ENCODE measurements around the gene CALM3. TPM values are rescaled to one million over a fixed set of nuclear protein-coding genes. Genes with fewer than 3 reads are reported as not detected.
"Not testable (repeated sequence)": the region's sequence is repeated elsewhere in the genome, so short reads cannot be mapped to it uniquely, and the experiment has no call there.

CALM3 gene
- total and polyA plus RNA-seq, 8 donors, result 178 to 478 (median 351) TPM

DNA sequence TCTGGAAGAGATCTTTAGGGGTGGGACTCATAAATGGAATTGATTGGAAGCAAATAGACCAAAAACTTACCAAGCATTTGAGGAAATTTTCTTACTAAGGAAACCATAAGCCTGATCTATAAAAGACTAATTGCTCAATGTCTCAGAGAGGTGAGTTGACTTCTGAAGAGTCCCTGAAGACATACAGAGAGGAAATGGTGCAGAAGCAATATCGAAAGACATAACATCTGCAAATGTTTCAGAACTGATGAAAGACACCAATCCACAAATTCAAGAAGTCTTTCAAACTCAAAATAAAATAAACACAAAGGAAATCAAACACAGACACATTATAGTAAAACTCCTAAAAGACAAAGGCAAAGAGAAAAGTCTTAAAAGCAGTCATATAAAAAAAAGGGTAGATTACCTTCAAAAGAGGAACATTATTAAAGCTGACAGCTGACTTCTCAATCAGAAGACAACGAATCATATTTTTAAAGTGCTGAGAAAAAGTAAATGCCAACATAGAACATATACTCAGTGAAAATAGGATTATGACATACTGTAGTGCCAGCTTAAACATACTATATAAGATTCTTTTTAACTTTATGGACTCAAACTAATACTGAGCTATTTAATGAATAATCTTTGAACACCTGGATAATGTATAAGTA is 45.4 kb upstream of the CALM3 start:
- Histone ChIP-seq H3K9me3 (peaks cover 0 to 5% of the 10 kb centered on the region in 2 donors), H3K27me3 (no peaks in the 10 kb centered on the region), H3K36me3 (no peaks in the 10 kb centered on the region), H3K27ac (peak overlapping the region in 1 of 2 donors; percentile 38), H3K4me1 (peaks cover 0 to 3% of the 10 kb centered on the region in 2 donors), H3K4me3 (no peak overlapping the region)
- ATAC-seq (no peak), DNase-seq (no peak)
- intact Hi-C loops (cut with DNase I), result no loop called here
- TF ChIP-seq, protein P1, sequence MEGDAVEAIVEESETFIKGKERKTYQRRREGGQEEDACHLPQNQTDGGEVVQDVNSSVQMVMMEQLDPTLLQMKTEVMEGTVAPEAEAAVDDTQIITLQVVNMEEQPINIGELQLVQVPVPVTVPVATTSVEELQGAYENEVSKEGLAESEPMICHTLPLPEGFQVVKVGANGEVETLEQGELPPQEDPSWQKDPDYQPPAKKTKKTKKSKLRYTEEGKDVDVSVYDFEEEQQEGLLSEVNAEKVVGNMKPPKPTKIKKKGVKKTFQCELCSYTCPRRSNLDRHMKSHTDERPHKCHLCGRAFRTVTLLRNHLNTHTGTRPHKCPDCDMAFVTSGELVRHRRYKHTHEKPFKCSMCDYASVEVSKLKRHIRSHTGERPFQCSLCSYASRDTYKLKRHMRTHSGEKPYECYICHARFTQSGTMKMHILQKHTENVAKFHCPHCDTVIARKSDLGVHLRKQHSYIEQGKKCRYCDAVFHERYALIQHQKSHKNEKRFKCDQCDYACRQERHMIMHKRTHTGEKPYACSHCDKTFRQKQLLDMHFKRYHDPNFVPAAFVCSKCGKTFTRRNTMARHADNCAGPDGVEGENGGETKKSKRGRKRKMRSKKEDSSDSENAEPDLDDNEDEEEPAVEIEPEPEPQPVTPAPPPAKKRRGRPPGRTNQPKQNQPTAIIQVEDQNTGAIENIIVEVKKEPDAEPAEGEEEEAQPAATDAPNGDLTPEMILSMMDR (IDR thresholded peaks at IDR 0.05), result no peak

DNA sequence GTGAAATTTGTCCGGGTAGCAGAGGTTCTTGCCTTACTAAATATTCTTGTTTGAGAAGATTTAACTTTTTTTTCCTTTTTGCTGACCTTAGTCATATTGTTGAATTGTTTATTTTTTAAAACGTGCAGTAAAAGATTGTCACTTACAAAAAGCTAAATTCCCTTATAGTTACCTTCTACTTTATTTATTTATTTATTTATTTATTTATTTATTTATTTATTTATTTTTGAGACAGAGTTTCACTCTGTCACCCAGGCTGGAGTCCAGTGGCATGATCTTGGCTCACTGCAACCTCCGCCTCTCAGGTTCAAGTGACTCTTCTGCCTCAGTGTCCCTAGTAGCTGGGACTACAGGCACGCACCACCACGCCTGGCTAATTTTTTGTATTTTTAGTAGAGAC is 44.7 kb upstream of the CALM3 start:
- H3K4me1 ChIP-seq; H3K9me3 ChIP-seq; H3K36me3 ChIP-seq; ATAC-seq; H3K4me3 ChIP-seq; intact Hi-C loops (cut with DNase I); DNase-seq; H3K27me3 ChIP-seq: not testable (repeated sequence)
- peak overlapping the region in 1 of 2 donors; percentile 24 for H3K27ac ChIP-seq

DNA sequence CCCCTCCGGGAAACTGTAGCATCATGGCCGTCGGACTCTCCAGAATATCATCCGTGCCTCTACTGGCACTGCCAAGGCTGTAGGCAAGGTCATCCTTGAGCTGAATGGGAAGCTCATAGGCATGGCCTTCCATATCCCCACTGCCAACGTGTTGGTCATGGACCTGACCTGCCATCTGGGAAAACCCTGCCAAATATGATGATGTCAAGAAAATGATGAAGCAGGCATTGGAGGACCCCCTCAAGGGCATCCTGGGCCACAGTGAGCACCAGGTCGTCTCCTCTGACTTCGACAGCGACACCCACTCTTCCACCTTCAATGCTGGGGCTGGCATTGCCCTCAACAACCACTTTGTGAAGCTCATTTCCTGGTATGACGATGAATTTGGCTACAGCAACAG is 41.9 kb upstream of the CALM3 start:
- H3K4me3 ChIP-seq, result no peak overlapping the region
- H3K9me3 ChIP-seq, result no peaks in the 10 kb centered on the region
- TF ChIP-seq, protein P1 (IDR thresholded peaks at IDR 0.05), result no peak
- DNase-seq (no peak), ATAC-seq (no peak)
- H3K36me3 ChIP-seq, result no peaks in the 10 kb centered on the region
- peaks cover 0 to 3% of the 10 kb centered on the region in 2 donors for H3K4me1 ChIP-seq
- H3K27ac ChIP-seq, result no peak overlapping the region
- intact Hi-C loops (cut with DNase I), result no loop called here
- H3K27me3 ChIP-seq, result no peaks in the 10 kb centered on the region

DNA sequence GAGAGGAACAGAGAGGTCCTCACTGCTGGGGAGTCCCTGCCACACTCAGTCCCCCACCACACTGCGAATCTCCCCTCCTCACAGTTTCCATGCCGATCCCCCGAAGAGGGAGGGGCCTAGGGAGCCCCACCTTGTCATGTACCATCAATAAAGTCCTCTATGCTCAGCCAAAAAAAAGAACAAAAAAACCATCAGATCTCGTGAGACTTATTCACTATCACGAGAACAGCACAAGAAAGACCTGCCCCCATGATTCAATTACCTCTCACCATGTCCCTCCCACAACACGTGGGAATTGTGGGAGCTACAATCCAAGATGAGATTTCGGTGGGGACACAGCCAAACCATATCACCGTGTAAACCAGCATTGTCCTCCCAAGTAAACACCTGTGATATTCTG is 41.5 kb upstream of the CALM3 start:
- intact Hi-C loops (cut with DNase I); H3K9me3 ChIP-seq; ATAC-seq; DNase-seq; H3K27ac ChIP-seq; H3K27me3 ChIP-seq; H3K4me1 ChIP-seq; H3K36me3 ChIP-seq; H3K4me3 ChIP-seq: not testable (repeated sequence)

DNA sequence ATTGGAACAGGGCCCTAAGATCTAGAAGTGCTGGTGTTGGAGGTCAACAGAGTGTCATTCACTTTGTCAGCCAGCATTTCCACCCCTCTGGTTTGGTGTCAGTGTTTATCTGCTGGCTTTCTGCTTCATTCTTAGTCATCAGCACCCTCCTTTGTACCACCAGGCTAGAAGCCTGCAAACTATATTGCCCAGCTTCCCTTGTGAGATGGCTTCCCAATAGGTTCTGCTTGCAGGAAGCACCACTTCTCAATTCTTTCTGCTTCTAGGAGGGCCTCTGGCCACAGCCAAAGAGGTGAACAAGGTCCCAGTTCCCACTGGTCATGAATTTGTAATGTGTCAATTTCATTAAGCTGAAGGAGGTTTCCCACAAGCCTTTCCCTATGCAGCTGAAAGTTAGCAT is 36.4 kb upstream of the CALM3 start:
- Histone ChIP-seq H3K27ac (no peak overlapping the region), H3K9me3 (no peaks in the 10 kb centered on the region), H3K36me3 (no peaks in the 10 kb centered on the region), H3K4me3 (no peak overlapping the region), H3K4me1 (no peaks in the 10 kb centered on the region), H3K27me3 (no peaks in the 10 kb centered on the region)
- intact Hi-C loops (cut with DNase I), result no loop called here
- no peak for ATAC-seq
- DNase-seq, result no peak
- TF ChIP-seq, protein P1 (IDR thresholded peaks at IDR 0.05), result no peak

DNA sequence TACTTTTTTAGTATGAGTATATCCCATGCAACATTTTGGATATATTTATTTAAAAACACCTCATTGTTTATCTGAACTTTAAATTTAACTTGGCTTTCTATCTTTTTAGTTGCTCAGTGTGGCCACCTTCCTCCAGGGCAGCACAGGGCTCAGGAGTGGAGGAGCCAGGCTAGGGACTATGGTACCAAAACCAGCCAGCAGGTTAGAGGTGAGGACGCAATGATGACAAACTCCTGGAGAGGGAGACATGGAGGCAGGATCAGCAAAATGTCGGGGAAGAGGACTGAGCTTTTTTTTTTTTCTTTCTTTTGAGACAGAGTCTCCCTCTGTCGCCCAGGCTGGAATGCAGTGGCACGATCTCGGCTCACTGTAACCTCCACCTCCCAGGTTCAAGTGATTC is 29.6 kb upstream of the CALM3 start:
- Histone ChIP-seq H3K4me1 (no peaks in the 10 kb centered on the region), H3K27ac (no peak overlapping the region), H3K9me3 (no peaks in the 10 kb centered on the region), H3K4me3 (no peak overlapping the region), H3K36me3 (no peaks in the 10 kb centered on the region), H3K27me3 (no peaks in the 10 kb centered on the region)
- TF ChIP-seq, protein P1 (IDR thresholded peaks at IDR 0.05), result no peak
- intact Hi-C loops (cut with DNase I), result no loop called here
- no peak for ATAC-seq
- no peak for DNase-seq

Measured in left lung (tissue), 10 donors.